T-helper 1 cell (primary cell): ENCODE results near the gene MYL6B.
"Not testable (repeated sequence)": the region's sequence is repeated elsewhere in the genome, so short reads cannot be mapped to it uniquely, and the experiment has no call there.

Experiments used
- DNase-seq, 5 donors: peaks; one replicate each; pipeline ENCODE4 v3.0.0-alpha.2; 2012 to 2020

MYL6B gene

DNA sequence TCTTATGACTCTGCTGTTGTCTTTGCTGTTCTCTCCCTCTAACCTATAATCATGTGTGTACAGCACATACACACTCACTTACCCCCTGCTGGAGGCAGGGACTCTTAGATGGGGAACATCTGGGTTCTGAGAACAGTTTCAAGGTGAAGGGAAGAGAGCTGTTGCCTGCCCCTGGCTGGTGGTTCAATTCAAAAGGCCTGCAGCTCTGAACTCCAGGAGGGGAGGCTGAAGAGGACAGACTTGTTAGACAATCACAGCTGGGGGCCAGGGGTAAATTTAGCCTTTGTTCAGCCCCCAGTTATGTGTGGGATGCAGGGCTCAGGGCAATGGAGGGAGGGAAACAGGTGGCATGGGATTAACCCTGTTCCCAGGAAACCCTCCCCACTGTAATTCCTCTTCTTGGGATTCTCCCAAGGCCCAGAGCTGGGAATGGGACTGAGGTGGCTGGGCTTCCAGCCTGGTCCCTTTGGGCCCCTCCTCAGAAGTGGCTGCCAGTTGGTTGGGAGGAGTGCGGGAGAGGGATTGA is 1.9 kb downstream of the MYL6B start:
- DNase-seq = no peak

DNA sequence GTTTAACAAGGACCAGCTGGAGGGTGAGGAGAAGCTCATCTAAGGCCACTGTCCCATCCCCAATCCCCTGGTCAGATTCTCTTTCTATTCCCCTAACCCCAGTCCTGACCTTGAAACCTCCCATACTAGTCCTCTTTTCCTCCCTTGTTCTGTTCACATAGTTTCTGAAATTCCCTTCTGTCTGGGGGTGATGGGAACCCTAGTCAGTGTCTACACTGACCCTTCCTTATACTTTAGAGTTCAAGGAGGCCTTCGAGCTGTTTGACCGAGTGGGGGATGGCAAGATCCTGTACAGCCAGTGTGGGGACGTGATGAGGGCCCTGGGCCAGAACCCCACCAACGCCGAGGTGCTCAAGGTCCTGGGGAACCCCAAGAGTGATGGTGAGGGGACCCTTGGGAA is 2.4 kb downstream of the MYL6B start:
- DNase-seq = no peak

DNA sequence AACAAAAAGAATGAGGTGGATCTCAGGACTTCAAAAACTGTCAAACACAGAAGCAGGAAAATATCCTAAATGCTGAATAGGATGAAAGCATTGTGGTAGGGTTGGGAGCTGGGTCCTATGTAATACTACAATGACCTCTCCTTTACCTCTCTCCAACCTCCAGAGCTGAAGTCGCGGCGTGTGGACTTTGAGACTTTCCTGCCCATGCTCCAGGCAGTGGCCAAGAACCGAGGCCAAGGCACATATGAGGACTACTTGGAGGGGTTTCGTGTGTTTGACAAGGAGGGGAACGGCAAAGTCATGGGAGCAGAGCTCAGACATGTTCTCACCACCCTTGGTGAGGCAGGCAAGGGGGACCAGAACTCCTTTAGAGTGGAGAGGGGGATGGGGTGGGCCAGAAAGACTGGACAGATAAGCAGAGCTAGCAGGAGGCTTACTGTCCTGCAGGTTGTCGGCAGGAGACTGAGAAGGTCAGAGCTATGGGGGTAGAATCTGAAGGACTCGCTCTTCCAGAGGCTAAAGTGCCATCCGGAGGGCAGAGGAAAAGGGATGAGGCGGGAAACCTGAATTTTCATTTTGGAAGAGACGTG is 3.0 kb downstream of the MYL6B start:
- DNase-seq = no peak

GRCh38 chr12:56156464-56157200 is 4.2 kb downstream of the MYL6B start:
- not testable (repeated sequence) for DNase-seq

DNA sequence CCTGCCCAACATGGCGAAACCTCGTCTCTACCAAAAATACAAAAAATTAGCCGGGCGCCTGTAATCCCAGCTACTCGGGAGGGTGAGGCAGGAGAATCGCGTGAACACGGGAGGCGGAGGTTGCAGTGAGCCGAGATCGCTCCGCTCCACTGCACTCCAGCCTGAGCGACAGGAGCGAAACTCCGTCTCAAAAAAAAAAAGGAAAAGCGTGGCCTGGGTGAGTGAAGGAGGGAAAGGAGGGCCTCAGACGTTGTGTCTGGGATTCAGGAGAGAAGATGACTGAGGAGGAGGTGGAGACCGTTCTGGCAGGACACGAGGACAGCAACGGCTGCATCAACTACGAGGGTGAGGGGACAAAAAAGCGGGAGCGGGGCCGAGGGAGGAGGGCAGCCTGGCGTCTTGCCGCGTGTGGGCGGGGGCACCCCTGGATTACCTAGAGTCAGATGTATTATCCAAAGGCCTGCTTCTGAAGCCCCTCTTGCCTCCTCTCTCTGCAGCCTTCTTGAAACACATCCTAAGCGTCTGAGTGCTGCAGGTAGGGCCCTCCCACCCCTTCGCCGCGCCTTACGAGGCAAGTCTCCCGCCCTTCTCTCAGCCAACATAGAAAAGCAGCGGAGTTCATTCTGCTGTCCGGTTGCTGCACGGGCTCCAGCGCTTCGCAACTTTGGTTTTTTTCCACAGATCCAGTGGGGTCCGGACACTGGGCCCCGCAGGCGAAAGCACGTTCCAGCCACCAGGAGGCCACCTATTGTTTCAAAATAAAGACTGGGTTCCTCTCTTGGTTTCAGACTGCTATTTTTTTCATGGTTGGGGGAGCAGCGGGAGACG is 5.0 kb downstream of the MYL6B start:
- peak; percentile 19 to 72 (median 42) for DNase-seq

- peak; percentile 78 to 96 (median 88) for DNase-seq
These were observed 5.9 kb downstream of the MYL6B start, which contains the start of gene MYL6 for GRCh38 chr12:56158029-56158925. TSS of gene MYL6 (plus strand) at chr12:56158359. CDS start at chr12:56158402, 43 bp downstream.

- DNase-seq = peak in 1 of 5 donors; percentile 42
These were observed 6.6 kb downstream of the MYL6B start for GRCh38 chr12:56158926-56159461.

GRCh38 chr12:56159482-56160192 is 7.2 kb downstream of the MYL6B start:
- DNase-seq = no peak

DNA sequence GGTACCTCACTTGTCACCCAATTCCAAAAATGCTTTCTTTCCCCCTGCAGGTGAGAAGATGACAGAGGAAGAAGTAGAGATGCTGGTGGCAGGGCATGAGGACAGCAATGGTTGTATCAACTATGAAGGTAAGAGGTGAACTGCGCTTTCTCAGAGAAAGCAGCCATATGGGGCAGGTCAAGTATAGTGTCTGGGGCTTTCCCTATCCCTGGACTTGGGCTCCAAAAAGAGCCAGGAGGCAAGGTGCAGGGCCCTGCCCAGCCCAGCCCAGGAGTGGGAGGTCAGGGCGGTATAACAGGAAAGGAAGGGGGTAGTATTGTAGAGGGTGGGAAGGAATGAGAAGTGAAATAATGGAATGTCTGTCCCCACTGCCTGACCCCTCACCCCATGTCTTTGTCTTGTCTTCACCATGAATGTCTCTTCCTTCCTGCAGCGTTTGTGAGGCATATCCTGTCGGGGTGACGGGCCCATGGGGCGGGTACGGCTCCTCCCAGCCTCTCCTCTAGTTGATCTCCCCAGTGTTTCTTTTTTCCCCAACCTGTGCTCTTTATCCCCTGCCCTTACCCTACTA is 7.9 kb downstream of the MYL6B start:
- peak; percentile 38 to 71 (median 57) for DNase-seq

- no peak for DNase-seq
These were observed 8.7 kb downstream of the MYL6B start for GRCh38 chr12:56160894-56161689.

- DNase-seq = no peak
These were observed 9.4 kb downstream of the MYL6B start for GRCh38 chr12:56161690-56162351.

GRCh38 chr12:56162468-56163290 is 10.3 kb downstream of the MYL6B start:
- no peak for DNase-seq

DNA sequence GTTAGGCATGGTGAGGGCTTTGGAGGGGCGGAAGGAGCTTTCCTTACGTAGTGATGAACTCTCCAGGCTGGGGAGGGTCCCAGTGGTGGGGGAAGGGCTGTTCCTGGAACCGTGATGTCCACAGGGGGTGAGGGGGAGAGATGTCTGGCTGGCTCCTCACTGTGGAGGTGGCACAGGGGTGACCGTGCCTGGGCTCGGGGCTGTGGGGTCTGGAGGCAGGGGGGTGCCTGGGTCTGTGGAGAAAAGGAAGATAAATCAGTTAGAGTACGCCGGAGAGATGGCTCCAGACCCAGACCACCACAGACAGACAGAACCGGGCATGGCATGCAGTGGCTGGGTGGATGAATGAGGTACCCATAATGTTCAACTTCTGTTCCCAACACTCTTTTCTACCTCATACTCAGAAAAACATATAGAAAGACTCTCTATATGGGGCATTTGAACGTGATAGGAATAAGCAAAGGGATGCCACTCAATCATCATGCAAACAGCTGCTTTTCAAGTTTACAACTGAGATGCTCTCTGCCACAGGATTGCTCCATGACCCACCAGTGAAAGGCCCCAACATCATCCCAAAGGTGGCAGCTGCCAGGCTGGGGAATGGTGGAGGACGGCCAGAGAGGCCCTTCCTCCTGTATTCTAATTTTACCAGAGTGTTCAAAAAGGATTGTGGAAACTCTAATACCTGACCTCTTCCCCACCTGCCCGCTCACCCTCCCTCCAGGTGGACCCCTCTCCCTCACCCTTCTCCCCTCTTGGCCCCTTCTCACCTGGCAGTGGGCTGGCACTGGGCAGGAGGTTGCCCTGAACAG is 11.4 kb downstream of the MYL6B start:
- no peak for DNase-seq

GRCh38 chr12:56164345-56164729 is 11.9 kb downstream of the MYL6B start:
- no peak for DNase-seq

DNA sequence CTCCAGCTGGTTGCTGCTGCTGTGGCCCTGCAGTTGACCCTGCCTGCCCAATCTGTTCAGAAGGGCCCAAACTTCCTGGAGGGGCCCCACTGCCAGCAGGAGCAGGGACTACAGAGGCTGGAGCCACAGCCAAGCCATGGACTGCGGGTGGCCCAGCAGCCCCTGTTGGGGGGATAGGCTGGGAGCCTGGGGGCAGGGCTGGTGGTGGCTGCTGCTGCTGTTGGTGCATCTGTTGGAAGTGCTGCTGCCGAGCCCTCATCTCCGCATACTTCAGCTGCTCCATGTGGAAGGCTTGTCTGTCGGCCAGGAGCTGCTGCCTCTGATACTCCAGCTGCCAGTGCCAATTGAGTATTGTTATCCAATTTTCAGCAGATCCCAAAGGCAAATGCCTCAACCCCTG is 13.0 kb downstream of the MYL6B start:
- DNase-seq = no peak

DNA sequence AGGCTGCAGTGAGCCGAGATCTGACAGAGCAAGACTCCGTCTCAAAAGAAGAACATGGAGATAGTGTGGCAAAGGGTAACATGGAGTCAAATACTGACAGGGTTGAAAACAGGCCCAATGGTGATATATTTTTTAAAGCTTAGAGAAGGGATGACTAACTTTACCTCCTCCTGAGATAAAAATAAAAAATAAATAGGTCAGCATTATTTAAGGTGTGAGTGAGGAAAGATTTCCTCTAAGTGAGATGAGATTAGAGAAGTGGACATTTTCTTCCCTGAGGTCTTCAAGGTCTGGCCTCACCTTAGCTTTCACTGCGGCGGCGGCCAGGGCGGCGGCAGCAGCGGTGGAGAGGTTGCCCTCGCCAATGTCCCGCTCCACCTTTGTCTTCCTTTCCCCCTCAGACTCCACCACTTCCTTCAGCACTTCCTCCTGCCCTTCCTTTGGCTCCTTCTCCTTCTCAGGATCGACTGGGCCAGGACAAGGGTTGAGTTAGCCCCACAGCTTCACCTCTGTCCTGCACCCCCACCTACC is 16.9 kb downstream of the MYL6B start:
- DNase-seq = no peak

DNA sequence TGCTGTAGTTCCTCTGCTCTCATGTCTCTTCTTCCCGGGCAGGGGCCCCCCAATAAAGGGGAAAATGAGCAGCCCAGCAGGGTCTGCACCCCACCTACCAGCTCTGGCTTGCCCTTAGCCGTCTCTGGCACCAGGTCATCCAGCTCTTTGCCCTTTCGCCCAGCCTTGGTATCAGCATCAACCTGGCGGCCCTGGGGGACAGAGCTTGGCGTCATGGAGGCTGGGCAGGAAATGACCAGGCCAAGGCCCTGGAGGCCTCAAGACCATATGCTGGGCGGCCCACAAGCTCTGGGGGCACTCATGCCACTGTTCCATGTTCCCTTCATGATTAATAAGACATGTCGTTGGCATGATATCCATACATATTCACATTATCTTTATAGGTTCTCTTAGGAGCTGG is 20.5 kb downstream of the MYL6B start:
- no peak for DNase-seq
